ENCODE measurements around the gene RHEBL1. TPM values are rescaled to one million over a fixed set of nuclear protein-coding genes. Genes with fewer than 3 reads are reported as not detected.

Gene RHEBL1
- polyA plus RNA-seq, 4 donors = 1.5 to 2.1 (median 1.7) TPM

- no peak for DNase-seq (ENCODE audit: low read depth in 4 of 4, low spot score in 3 of 4)
Measured at GRCh38 chr12:49055092-49055491, 14.7 kb downstream of the RHEBL1 start.

- DNase-seq (ENCODE audit: low read depth in 4 of 4, low spot score in 3 of 4) = no peak
Measured at GRCh38 chr12:49054524-49054923, 15.3 kb downstream of the RHEBL1 start.

GRCh38 chr12:49054096-49054495 is 15.7 kb downstream of the RHEBL1 start:
- no peak for DNase-seq (ENCODE audit: low read depth in 4 of 4, low spot score in 3 of 4)

GRCh38 chr12:49052451-49053208 is 17.1 kb downstream of the RHEBL1 start:
- no peak for DNase-seq (ENCODE audit: low read depth in 4 of 4, low spot score in 3 of 4)

- no peak for DNase-seq (ENCODE audit: low read depth in 4 of 4, low spot score in 3 of 4)
Measured at GRCh38 chr12:49051777-49052438, 17.9 kb downstream of the RHEBL1 start.

- DNase-seq (ENCODE audit: low read depth in 4 of 4, low spot score in 3 of 4) = no peak
Measured at GRCh38 chr12:49051373-49051764, 18.4 kb downstream of the RHEBL1 start.

GRCh38 chr12:49050507-49051372 is 19.0 kb downstream of the RHEBL1 start:
- DNase-seq (ENCODE audit: low read depth in 4 of 4, low spot score in 3 of 4) = no peak

GRCh38 chr12:49049566-49050224 is 20.1 kb downstream of the RHEBL1 start:
- no peak for DNase-seq (ENCODE audit: low read depth in 4 of 4, low spot score in 3 of 4)

GRCh38 chr12:49048953-49049352 is 20.8 kb downstream of the RHEBL1 start:
- no peak for DNase-seq (ENCODE audit: low read depth in 4 of 4, low spot score in 3 of 4)

GRCh38 chr12:49046129-49046895 is 23.5 kb downstream of the RHEBL1 start:
- DNase-seq (ENCODE audit: low read depth in 4 of 4, low spot score in 3 of 4) = no peak

- no peak for DNase-seq (ENCODE audit: low read depth in 4 of 4, low spot score in 3 of 4)
Measured at GRCh38 chr12:49044660-49045059, 25.1 kb downstream of the RHEBL1 start.

GRCh38 chr12:49043856-49044258 is 25.9 kb downstream of the RHEBL1 start:
- DNase-seq (ENCODE audit: low read depth in 4 of 4, low spot score in 3 of 4) = no peak

GRCh38 chr12:49043241-49043640 is 26.5 kb downstream of the RHEBL1 start:
- no peak for DNase-seq (ENCODE audit: low read depth in 4 of 4, low spot score in 3 of 4)

GRCh38 chr12:49041881-49042484 is 27.8 kb downstream of the RHEBL1 start:
- no peak for DNase-seq (ENCODE audit: low read depth in 4 of 4, low spot score in 3 of 4)

- DNase-seq (ENCODE audit: low read depth in 4 of 4, low spot score in 3 of 4) = no peak
Measured at GRCh38 chr12:49041036-49041880, 28.5 kb downstream of the RHEBL1 start.

GRCh38 chr12:49040364-49040855 is 29.4 kb downstream of the RHEBL1 start:
- no peak for DNase-seq (ENCODE audit: low read depth in 4 of 4, low spot score in 3 of 4)

GRCh38 chr12:49039421-49040363 is 30.1 kb downstream of the RHEBL1 start:
- no peak for DNase-seq (ENCODE audit: low read depth in 4 of 4, low spot score in 3 of 4)
